Measurements from ENCODE around the gene LINS1. TPM values are rescaled to one million over a fixed set of nuclear protein-coding genes. Genes with fewer than 3 reads are reported as not detected.

LINS1 gene
- total and polyA plus RNA-seq, 2 of the 8 experiments (the other 6 are each of a cell fraction or from before 2014, with no cell fraction given), result 4.2 to 8.1 TPM

DNA sequence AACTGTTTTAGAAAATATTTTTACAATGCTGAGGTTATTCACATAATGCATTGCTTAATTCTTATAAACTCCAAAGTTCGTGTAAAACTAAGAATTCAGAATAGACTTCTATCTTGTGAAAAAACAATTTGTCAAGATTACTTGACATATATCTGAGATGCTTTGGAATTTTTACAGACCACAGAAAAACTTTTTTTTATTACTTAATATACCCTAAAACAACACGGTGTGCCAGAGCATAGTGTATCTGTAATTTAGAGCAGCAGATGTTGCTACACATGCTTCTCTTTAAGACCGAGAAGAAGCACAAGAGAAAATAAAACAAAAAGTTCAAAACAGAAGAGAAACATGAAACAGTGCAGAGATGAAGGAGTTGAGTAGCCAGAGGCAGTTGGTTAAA is 26.8 kb upstream of the LINS1 start (continued):
- TF ChIP-seq, protein P1, sequence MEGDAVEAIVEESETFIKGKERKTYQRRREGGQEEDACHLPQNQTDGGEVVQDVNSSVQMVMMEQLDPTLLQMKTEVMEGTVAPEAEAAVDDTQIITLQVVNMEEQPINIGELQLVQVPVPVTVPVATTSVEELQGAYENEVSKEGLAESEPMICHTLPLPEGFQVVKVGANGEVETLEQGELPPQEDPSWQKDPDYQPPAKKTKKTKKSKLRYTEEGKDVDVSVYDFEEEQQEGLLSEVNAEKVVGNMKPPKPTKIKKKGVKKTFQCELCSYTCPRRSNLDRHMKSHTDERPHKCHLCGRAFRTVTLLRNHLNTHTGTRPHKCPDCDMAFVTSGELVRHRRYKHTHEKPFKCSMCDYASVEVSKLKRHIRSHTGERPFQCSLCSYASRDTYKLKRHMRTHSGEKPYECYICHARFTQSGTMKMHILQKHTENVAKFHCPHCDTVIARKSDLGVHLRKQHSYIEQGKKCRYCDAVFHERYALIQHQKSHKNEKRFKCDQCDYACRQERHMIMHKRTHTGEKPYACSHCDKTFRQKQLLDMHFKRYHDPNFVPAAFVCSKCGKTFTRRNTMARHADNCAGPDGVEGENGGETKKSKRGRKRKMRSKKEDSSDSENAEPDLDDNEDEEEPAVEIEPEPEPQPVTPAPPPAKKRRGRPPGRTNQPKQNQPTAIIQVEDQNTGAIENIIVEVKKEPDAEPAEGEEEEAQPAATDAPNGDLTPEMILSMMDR (IDR thresholded peaks at IDR 0.05; ENCODE audit: control extremely low read depth in 1 of 3, insufficient read depth in 1 of 3, low read depth in 1 of 3, low read length in 3 of 3), result no peak
- TF ChIP-seq BRCA1 (IDR thresholded peaks at IDR 0.05; ENCODE audit: low read depth, low read length) (no peak), JUND (IDR thresholded peaks at IDR 0.05; ENCODE audit: low read length) (no peak), TAF1 (IDR thresholded peaks at IDR 0.05; ENCODE audit: low read depth, low read length) (no peak), EP300 (IDR thresholded peaks at IDR 0.05; ENCODE audit: borderline replicate concordance in 1 of 2, low read depth in 2 of 2, low read length in 2 of 2) (no peak), BACH1 (IDR thresholded peaks at IDR 0.05; ENCODE audit: low read length) (no peak)
- TF ChIP-seq, protein P2, sequence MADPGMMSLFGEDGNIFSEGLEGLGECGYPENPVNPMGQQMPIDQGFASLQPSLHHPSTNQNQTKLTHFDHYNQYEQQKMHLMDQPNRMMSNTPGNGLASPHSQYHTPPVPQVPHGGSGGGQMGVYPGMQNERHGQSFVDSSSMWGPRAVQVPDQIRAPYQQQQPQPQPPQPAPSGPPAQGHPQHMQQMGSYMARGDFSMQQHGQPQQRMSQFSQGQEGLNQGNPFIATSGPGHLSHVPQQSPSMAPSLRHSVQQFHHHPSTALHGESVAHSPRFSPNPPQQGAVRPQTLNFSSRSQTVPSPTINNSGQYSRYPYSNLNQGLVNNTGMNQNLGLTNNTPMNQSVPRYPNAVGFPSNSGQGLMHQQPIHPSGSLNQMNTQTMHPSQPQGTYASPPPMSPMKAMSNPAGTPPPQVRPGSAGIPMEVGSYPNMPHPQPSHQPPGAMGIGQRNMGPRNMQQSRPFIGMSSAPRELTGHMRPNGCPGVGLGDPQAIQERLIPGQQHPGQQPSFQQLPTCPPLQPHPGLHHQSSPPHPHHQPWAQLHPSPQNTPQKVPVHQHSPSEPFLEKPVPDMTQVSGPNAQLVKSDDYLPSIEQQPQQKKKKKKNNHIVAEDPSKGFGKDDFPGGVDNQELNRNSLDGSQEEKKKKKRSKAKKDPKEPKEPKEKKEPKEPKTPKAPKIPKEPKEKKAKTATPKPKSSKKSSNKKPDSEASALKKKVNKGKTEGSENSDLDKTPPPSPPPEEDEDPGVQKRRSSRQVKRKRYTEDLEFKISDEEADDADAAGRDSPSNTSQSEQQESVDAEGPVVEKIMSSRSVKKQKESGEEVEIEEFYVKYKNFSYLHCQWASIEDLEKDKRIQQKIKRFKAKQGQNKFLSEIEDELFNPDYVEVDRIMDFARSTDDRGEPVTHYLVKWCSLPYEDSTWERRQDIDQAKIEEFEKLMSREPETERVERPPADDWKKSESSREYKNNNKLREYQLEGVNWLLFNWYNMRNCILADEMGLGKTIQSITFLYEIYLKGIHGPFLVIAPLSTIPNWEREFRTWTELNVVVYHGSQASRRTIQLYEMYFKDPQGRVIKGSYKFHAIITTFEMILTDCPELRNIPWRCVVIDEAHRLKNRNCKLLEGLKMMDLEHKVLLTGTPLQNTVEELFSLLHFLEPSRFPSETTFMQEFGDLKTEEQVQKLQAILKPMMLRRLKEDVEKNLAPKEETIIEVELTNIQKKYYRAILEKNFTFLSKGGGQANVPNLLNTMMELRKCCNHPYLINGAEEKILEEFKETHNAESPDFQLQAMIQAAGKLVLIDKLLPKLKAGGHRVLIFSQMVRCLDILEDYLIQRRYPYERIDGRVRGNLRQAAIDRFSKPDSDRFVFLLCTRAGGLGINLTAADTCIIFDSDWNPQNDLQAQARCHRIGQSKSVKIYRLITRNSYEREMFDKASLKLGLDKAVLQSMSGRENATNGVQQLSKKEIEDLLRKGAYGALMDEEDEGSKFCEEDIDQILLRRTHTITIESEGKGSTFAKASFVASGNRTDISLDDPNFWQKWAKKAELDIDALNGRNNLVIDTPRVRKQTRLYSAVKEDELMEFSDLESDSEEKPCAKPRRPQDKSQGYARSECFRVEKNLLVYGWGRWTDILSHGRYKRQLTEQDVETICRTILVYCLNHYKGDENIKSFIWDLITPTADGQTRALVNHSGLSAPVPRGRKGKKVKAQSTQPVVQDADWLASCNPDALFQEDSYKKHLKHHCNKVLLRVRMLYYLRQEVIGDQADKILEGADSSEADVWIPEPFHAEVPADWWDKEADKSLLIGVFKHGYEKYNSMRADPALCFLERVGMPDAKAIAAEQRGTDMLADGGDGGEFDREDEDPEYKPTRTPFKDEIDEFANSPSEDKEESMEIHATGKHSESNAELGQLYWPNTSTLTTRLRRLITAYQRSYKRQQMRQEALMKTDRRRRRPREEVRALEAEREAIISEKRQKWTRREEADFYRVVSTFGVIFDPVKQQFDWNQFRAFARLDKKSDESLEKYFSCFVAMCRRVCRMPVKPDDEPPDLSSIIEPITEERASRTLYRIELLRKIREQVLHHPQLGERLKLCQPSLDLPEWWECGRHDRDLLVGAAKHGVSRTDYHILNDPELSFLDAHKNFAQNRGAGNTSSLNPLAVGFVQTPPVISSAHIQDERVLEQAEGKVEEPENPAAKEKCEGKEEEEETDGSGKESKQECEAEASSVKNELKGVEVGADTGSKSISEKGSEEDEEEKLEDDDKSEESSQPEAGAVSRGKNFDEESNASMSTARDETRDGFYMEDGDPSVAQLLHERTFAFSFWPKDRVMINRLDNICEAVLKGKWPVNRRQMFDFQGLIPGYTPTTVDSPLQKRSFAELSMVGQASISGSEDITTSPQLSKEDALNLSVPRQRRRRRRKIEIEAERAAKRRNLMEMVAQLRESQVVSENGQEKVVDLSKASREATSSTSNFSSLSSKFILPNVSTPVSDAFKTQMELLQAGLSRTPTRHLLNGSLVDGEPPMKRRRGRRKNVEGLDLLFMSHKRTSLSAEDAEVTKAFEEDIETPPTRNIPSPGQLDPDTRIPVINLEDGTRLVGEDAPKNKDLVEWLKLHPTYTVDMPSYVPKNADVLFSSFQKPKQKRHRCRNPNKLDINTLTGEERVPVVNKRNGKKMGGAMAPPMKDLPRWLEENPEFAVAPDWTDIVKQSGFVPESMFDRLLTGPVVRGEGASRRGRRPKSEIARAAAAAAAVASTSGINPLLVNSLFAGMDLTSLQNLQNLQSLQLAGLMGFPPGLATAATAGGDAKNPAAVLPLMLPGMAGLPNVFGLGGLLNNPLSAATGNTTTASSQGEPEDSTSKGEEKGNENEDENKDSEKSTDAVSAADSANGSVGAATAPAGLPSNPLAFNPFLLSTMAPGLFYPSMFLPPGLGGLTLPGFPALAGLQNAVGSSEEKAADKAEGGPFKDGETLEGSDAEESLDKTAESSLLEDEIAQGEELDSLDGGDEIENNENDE (IDR thresholded peaks at IDR 0.05; ENCODE audit: insufficient replicate concordance, low read length), result no peak

All from H1 (cell line).